Body of pancreas (tissue), 4 donors: Measurements from ENCODE around the gene KANK2. TPM values are rescaled to one million over a fixed set of nuclear protein-coding genes. Genes with fewer than 3 reads are reported as not detected.

Experiments
- ATAC-seq: fragments of 150-250 bp; one replicate; pipeline ENCODE4 v1.9.1; 2016
- DNase-seq, 4 donors: peaks; one replicate each; pipeline ENCODE4 v3.0.0-alpha.2; 2019
- H3K27ac ChIP-seq, 4 donors: fragments of 200-600 bp; sonication (generic); 1 replicate in 3 of 4; 2 replicates in 1 of 4; pipeline versions ENCODE4 v1.5.1 to v1.6.1; 2016 to 2019; ENCODE audit warnings: mild to moderate bottlenecking in 1 of 4, mixed read lengths in 1 of 4, moderate library complexity in 1 of 4
- H3K27me3 ChIP-seq, 2 donors: fragments of 200-600 bp; sonication (generic); one replicate each; pipeline ENCODE4 v1.6.0; 2016; ENCODE audit warnings: mild to moderate bottlenecking in 1 of 2
- H3K36me3 ChIP-seq, 2 donors: fragments of 200-600 bp; sonication (generic); replicated peaks in 1 of 2; 2 replicates each; pipeline ENCODE4 v1.5.1; 2016; ENCODE audit warnings: low read depth in 2 of 2; ENCODE audit not compliant: insufficient read depth in 1 of 2
- H3K4me1 ChIP-seq: fragments of 200-600 bp; sonication (generic); one replicate; pipeline ENCODE4 v1.6.0; 2016
- H3K4me3 ChIP-seq, 2 donors: fragments of 200-600 bp; sonication (generic); 1 replicate in 1 of 2; 2 replicates in 1 of 2; pipeline ENCODE4 v1.5.1; 2016 to 2019
- H3K9me3 ChIP-seq, 3 donors: fragments of 200-600 bp; sonication (generic); 1 replicate in 2 of 3; 2 replicates in 1 of 3; pipeline ENCODE4 v1.5.1; 2016
- POLR2A ChIP-seq, 3 donors: fragments of 450-650 bp; IDR thresholded peaks; one replicate each; pipeline ENCODE4 v1.6.1; 2016; ENCODE audit warnings: antibody characterized with exemption in 3 of 3, mild to moderate bottlenecking in 2 of 3
- WGBS, 2 donors: methylation state at CpG; one replicate each; pipeline ENCODE4 v1.1.5; 2017; 5-methylcytosine and 5-hydroxymethylcytosine counted together
- intact Hi-C: fragments of 100-400 bp; cut with DNase I; formaldehyde crosslinking; loops from one replicate; pipeline ENCODE4 v1.15.1; 2023
- total RNA-seq, 2 donors: library from RNA; depleted of rRNA; stranded (reverse); fragments of >200 nt; gene quantifications; one replicate each; pipeline ENCODE4 v1.1.0, GENCODE V29; 2016
- TF ChIP-seq, protein P1 (sequence below), 7 experiments: fragments of 450-650 bp in 4 of 7; fragments of 200-600 bp in 3 of 7; sonication (generic) in 3 of 7; IDR thresholded peaks; one replicate each; pipeline ENCODE4 v1.5.1; 2016 to 2019; ENCODE audit warnings: antibody characterized with exemption in 7 of 7

Gene KANK2
- total RNA-seq, 2 donors from 2014 or later: 133 to 165 TPM

DNA sequence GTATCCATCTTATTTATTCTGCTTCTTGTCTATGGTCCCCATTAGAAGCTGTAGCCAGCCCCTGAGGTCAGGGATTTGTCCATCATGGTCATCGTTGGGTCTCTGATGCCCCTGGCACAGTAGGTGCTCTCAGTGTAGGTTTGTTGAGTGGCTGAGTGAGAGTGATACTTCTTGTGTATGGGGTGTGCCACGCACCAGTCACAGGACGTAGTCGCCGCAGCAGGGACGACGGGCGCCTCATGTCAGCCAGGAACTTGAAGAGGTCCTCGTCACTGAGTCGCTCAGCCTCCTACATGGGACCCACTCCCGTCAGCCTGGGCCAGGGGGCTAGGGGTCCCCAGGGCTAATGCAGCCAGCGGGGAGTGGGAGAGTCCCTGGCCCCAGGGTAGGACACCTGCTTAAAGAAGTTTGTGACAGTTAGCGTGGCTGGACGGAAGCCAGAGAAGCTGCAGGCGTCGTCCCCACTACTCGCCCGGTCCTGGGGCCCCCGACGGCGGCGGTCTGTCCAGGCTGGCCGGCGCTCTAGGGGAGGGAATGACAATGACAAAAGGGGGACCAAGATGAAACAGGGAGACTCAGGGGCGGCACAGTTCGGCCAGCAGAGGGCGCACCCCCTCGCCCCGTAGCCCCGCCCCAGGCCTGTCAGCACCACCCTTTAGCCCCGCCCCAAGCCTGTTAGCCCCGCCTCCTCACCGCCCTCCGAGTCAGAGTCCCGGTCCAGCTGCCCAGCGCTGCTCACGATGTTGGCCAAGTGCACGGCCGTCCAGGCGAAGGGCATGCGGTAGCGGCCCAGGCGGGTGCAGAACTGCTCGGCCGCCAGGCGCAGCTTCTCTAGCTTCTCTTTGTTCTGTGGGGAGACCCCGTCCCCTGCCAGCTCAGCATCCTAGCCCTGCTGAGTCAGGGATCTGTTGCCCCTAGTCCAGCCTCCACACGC, 45.8 kb upstream of the KANK2 start:
- H3K4me3 ChIP-seq: no peak overlapping the region
- peak; percentile 90 for ATAC-seq
- H3K9me3 ChIP-seq: no peaks in the 10 kb centered on the region
- WGBS, 2 donors: 47 to 82% methylated on average over 22 to 43 of the region's 48 CpGs
- DNase-seq: peak; percentile 93 to 97 (median 94)
- no peaks in the 10 kb centered on the region for H3K27me3 ChIP-seq
- peak overlapping the region in 2 of 4 donors; percentile 6 to 25 for H3K27ac ChIP-seq
- H3K4me1 ChIP-seq: peaks cover 6% of the 10 kb centered on the region
- TF ChIP-seq, protein P1, sequence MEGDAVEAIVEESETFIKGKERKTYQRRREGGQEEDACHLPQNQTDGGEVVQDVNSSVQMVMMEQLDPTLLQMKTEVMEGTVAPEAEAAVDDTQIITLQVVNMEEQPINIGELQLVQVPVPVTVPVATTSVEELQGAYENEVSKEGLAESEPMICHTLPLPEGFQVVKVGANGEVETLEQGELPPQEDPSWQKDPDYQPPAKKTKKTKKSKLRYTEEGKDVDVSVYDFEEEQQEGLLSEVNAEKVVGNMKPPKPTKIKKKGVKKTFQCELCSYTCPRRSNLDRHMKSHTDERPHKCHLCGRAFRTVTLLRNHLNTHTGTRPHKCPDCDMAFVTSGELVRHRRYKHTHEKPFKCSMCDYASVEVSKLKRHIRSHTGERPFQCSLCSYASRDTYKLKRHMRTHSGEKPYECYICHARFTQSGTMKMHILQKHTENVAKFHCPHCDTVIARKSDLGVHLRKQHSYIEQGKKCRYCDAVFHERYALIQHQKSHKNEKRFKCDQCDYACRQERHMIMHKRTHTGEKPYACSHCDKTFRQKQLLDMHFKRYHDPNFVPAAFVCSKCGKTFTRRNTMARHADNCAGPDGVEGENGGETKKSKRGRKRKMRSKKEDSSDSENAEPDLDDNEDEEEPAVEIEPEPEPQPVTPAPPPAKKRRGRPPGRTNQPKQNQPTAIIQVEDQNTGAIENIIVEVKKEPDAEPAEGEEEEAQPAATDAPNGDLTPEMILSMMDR (IDR thresholded peaks at IDR 0.05): peak; percentile 51 to 75 (median 59)
- no peak for TF ChIP-seq POLR2A (IDR thresholded peaks at IDR 0.05)
- H3K36me3 ChIP-seq: peaks cover 0 to 4% of the 10 kb centered on the region in 2 donors
- intact Hi-C loops: no loop called here

- H3K36me3 ChIP-seq: no peaks in the 10 kb centered on the region
- no peak overlapping the region for H3K4me3 ChIP-seq
- no peak for DNase-seq
- H3K9me3 ChIP-seq: no peaks in the 10 kb centered on the region
- 76 to 91% methylated on average over 10 of the region's 11 CpGs for WGBS, 2 donors
- H3K27me3 ChIP-seq: no peaks in the 10 kb centered on the region
- H3K27ac ChIP-seq: no peak overlapping the region
- no peak for ATAC-seq
- TF ChIP-seq, protein P1 (IDR thresholded peaks at IDR 0.05): no peak
- no peak for TF ChIP-seq POLR2A (IDR thresholded peaks at IDR 0.05)
- intact Hi-C loops: no loop called here
- peaks cover 6% of the 10 kb centered on the region for H3K4me1 ChIP-seq
These were observed 44.7 kb upstream of the KANK2 start for GRCh38 chr19:11242025-11242424.

- 97 to 100% methylated on average over 1 to 8 of the region's 8 CpGs for whole genome bisulfite sequencing, 2 donors
- H3K4me3 ChIP-seq: no peak overlapping the region
- no peak for ATAC-seq
- intact Hi-C loops: no loop called here
- H3K4me1 ChIP-seq: peaks cover 6% of the 10 kb centered on the region
- no peaks in the 10 kb centered on the region for H3K9me3 ChIP-seq
- TF ChIP-seq, protein P1 (IDR thresholded peaks at IDR 0.05): no peak
- no peak for TF ChIP-seq POLR2A (IDR thresholded peaks at IDR 0.05)
- H3K27ac ChIP-seq: no peak overlapping the region
- no peaks in the 10 kb centered on the region for H3K27me3 ChIP-seq
- DNase-seq: no peak
- H3K36me3 ChIP-seq: no peaks in the 10 kb centered on the region
These were observed 42.7 kb upstream of the KANK2 start for GRCh38 chr19:11240008-11240444.

DNA sequence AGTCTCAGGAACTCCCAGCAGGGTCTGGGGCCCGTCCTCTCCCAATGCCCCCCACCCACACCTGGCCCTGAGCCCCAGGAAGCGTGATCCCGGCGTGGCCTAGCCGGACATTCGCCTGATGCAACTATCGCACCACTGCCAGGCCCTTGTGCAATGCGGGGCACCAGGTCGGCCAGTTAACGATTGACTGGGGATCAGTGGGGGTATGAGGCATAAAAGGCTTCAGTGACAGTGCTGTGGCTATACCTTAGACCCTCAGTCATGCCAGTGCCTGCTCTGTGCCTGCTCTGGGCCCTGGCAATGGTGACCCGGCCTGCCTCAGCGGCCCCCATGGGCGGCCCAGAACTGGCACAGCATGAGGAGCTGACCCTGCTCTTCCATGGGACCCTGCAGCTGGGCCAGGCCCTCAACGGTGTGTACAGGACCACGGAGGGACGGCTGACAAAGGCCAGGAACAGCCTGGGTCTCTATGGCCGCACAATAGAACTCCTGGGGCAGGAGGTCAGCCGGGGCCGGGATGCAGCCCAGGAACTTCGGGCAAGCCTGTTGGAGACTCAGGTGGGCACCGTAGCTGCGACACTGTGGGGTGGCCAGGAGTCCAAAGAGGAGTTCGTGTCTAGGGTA, 42.1 kb upstream of the KANK2 start, which contains the start of gene ANGPTL8:
ANGPTL8 (plus strand) TSS at position 243 of the 624 bp plus-strand sequence; CDS start at position 262, 19 bp downstream.
- no peaks in the 10 kb centered on the region for H3K27me3 ChIP-seq
- no peaks in the 10 kb centered on the region for H3K36me3 ChIP-seq
- intact Hi-C loops: no loop called here
- TF ChIP-seq, protein P1 (IDR thresholded peaks at IDR 0.05): no peak
- no peak for TF ChIP-seq POLR2A (IDR thresholded peaks at IDR 0.05)
- H3K4me1 ChIP-seq: peaks cover 6% of the 10 kb centered on the region
- DNase-seq: no peak
- no peak for ATAC-seq
- no peak within 1 kb of the TSS for H3K4me3 ChIP-seq
- 98 to 100% methylated on average over 6 to 23 of the region's 23 CpGs for WGBS, 2 donors
- H3K27ac ChIP-seq: no peak within 1 kb of the TSS
- no peaks in the 10 kb centered on the region for H3K9me3 ChIP-seq
